Activated CD8-positive, alpha-beta T cell treated with anti-CD3 and anti-CD28 coated beads for 36 hours (primary cell): ENCODE results near the gene NTS. TPM values are rescaled to one million over a fixed set of nuclear protein-coding genes. Genes with fewer than 3 reads are reported as not detected.

Experiments
- ATAC-seq: fragments of 200-7000 bp; cut with Tn5 transposase; one replicate; pipeline ENCODE4 v1.10.0; 2021; ENCODE audit warnings: mild to moderate bottlenecking, moderate library complexity
- CTCF ChIA-PET: fragments of 350-600 bp; sonication (Branson Sonifier 250); formaldehyde crosslinking; loops from one replicate; lab custom pipeline; 2021; ENCODE audit warnings: antibody characterized with exemption; lab: Charles Lee
- POLR2A ChIA-PET: fragments of 350-600 bp; sonication (Branson Sonifier 250); formaldehyde crosslinking; loops from one replicate; lab custom pipeline; 2021; ENCODE audit warnings: antibody characterized with exemption; lab: Charles Lee
- DNase-seq: peaks from one replicate; pipeline ENCODE4 v3.0.0-alpha.2; 2020
- H3K27ac Mint-ChIP-seq: one replicate; pipeline ENCODE4 v1.8.0; 2021; ENCODE audit warnings: mild to moderate bottlenecking, mixed read lengths
- H3K27me3 Mint-ChIP-seq: one replicate; pipeline ENCODE4 v1.8.0; 2021; ENCODE audit warnings: mixed read lengths
- H3K36me3 Mint-ChIP-seq: one replicate; pipeline ENCODE4 v1.8.0; 2021; ENCODE audit warnings: low read depth, mixed read lengths
- H3K4me1 Mint-ChIP-seq: one replicate; pipeline ENCODE4 v1.8.0; 2021; ENCODE audit warnings: low read depth, mixed read lengths
- H3K4me3 Mint-ChIP-seq: one replicate; pipeline ENCODE4 v1.8.0; 2021; ENCODE audit warnings: mild to moderate bottlenecking, moderate library complexity, mixed read lengths
- H3K9me3 Mint-ChIP-seq: one replicate; pipeline ENCODE4 v1.8.0; 2021; ENCODE audit warnings: mixed read lengths
- CTCF ChIP-seq: fragments of 200-600 bp; IDR thresholded peaks from one replicate; pipeline ENCODE4 v1.8.0; 2022; ENCODE audit warnings: antibody characterized with exemption, mild to moderate bottlenecking
- intact Hi-C: fragments of 100-400 bp; cut with micrococcal nuclease; formaldehyde crosslinking; loops from one replicate; pipeline ENCODE4 v1.10.0; 2022
- total RNA-seq, 2 experiments: library from RNA; stranded (reverse); gene quantifications; one replicate each; pipeline ENCODE4 v1.2.3, GENCODE V29; 2021

The NTS gene
- total RNA-seq, 2 experiments from 2014 or later: not detected

GRCh38 chr12:85833579-85833978 is 40.5 kb upstream of the NTS start:
- intact Hi-C loops: no loop called here

GRCh38 chr12:85834378-85834777 is 39.7 kb upstream of the NTS start:
- no peak for ATAC-seq
- H3K4me1 Mint-ChIP-seq: no peaks in the 10 kb centered on the region
- no peak overlapping the region for H3K27ac Mint-ChIP-seq
- H3K36me3 Mint-ChIP-seq: no peaks in the 10 kb centered on the region
- no peak for DNase-seq
- TF ChIP-seq CTCF: no peak
- peaks cover 2% of the 10 kb centered on the region for H3K9me3 Mint-ChIP-seq
- intact Hi-C loops: no loop called here
- no peaks in the 10 kb centered on the region for H3K27me3 Mint-ChIP-seq
- no peak overlapping the region for H3K4me3 Mint-ChIP-seq
- ChIA-PET CTCF (no interaction called here), POLR2A (no interaction called here)

More at GRCh38 chr12:85833579-85833978, 40.5 kb upstream of the NTS start:
- Mint-ChIP-seq H3K27me3 (no peaks in the 10 kb centered on the region), H3K27ac (no peak overlapping the region), H3K4me1 (no peaks in the 10 kb centered on the region), H3K4me3 (no peak overlapping the region), H3K36me3 (no peaks in the 10 kb centered on the region), H3K9me3 (peaks cover 2% of the 10 kb centered on the region)
- ChIA-PET POLR2A (no interaction called here), CTCF (no interaction called here)
- DNase-seq (no peak), ATAC-seq (no peak)
- TF ChIP-seq CTCF: no peak

GRCh38 chr12:85835426-85836196 is 38.5 kb upstream of the NTS start:
- H3K27me3 Mint-ChIP-seq: no peaks in the 10 kb centered on the region
- ATAC-seq (no peak), DNase-seq (no peak)
- no peaks in the 10 kb centered on the region for H3K36me3 Mint-ChIP-seq
- no peak overlapping the region for H3K27ac Mint-ChIP-seq
- no peak for TF ChIP-seq CTCF
- H3K4me1 Mint-ChIP-seq: no peaks in the 10 kb centered on the region
- H3K9me3 Mint-ChIP-seq: peaks cover 2% of the 10 kb centered on the region
- intact Hi-C loops: no loop called here
- POLR2A ChIA-PET: no interaction called here
- CTCF ChIA-PET: no interaction called here
- no peak overlapping the region for H3K4me3 Mint-ChIP-seq

GRCh38 chr12:85836197-85837090 is 37.7 kb upstream of the NTS start, which contains the start of gene RASSF9:
RASSF9 (minus strand) TSS chr12:85836409; CDS start chr12:85836201, 208 bp downstream.
- Mint-ChIP-seq H3K36me3 (no peaks in the 10 kb centered on the region), H3K27me3 (no peaks in the 10 kb centered on the region), H3K9me3 (peaks cover 2% of the 10 kb centered on the region), H3K4me3 (no peak within 1 kb of the TSS), H3K4me1 (no peaks in the 10 kb centered on the region), H3K27ac (no peak within 1 kb of the TSS)
- no peak for TF ChIP-seq CTCF
- POLR2A ChIA-PET: no interaction called here
- intact Hi-C loops: no loop called here
- no peak for ATAC-seq
- CTCF ChIA-PET: no interaction called here
- no peak for DNase-seq
